Right lobe of liver (tissue), 4 donors: ENCODE measurements around the gene ASTN1.

Experiments
- CTCF ChIP-seq, 4 donors: fragments of 200-600 bp in 3 of 4; fragments of 450-650 bp in 1 of 4; IDR thresholded peaks; one replicate each; pipeline versions ENCODE4 v1.5.1 to v1.8.0; 2016 to 2022; ENCODE audit warnings: antibody characterized with exemption in 4 of 4, mild to moderate bottlenecking in 2 of 4
- POLR2A ChIP-seq: fragments of 450-650 bp; IDR thresholded peaks from one replicate; pipeline ENCODE4 v1.6.1; 2017; ENCODE audit warnings: antibody characterized with exemption, mild to moderate bottlenecking
- donor health status: DM: no; HTN: no; CAD: no.
- donor health status: DM: no; HTN: no; CAD: no.
- donor health status: DM: no; HTN: yes; CAD: no.

DNA sequence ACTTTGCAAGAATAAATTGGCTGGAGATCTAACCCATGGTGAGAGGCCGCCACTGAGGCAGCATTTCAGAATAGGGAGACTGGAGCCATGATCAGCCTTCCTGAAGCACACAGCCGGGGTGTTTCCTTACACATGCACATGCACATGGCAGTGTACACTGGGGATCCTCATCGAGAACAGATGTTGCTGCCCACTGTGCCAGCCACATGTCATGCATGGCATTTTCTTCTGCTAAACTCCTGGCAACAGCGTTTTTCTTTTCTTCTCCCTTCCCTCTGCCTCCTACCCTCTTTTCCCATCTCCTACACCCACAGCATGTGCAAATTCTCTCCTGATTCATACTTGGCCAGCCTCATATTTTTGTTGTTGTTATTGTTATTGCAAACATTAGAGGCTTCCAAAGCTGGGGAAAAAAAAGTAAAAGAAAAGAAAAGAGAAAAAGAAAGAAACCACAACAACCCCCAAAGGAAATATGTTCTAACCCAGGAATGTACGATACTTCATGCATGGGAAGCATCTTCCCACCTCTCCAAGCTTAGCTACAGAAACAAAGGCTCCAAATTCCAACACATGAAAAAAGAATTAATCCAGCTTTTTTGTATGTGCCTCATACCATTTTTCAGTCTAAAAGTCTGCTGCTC lies 344.0 kb downstream of the ASTN1 start:
- no peak for TF ChIP-seq CTCF (IDR thresholded peaks at IDR 0.05)
- no peak for TF ChIP-seq POLR2A
